ENCODE measurements around the gene PML.
A peak's percentile ranks its signal among the peaks of the same experiment; 100 is the strongest.

Gene PML, protein sequence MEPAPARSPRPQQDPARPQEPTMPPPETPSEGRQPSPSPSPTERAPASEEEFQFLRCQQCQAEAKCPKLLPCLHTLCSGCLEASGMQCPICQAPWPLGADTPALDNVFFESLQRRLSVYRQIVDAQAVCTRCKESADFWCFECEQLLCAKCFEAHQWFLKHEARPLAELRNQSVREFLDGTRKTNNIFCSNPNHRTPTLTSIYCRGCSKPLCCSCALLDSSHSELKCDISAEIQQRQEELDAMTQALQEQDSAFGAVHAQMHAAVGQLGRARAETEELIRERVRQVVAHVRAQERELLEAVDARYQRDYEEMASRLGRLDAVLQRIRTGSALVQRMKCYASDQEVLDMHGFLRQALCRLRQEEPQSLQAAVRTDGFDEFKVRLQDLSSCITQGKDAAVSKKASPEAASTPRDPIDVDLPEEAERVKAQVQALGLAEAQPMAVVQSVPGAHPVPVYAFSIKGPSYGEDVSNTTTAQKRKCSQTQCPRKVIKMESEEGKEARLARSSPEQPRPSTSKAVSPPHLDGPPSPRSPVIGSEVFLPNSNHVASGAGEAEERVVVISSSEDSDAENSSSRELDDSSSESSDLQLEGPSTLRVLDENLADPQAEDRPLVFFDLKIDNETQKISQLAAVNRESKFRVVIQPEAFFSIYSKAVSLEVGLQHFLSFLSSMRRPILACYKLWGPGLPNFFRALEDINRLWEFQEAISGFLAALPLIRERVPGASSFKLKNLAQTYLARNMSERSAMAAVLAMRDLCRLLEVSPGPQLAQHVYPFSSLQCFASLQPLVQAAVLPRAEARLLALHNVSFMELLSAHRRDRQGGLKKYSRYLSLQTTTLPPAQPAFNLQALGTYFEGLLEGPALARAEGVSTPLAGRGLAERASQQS
- 20.8 to 67.8 (median 40.3) reads per million in 9 experiments for total RNA-seq

DNA sequence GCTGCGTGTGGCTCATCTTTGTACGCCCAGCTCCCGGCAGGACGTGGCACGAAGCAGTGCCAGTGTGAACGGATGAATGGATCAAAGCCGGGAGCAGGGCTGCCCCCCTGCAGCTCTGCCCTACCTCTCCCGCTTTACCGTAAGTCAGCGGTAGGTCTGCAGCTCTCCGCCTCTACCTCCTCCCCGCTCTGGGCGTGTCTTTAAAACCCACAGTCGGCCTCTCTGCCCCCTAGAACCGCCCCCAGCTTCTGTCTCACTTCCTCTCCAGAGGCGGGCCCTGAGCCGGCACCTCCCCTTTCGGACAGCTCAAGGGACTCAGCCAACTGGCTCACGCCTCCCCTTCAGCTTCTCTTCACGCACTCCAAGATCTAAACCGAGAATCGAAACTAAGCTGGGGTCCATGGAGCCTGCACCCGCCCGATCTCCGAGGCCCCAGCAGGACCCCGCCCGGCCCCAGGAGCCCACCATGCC, at the start of gene PML:
Gene PML, plus strand, starts transcription at position 304 of the 471 bp plus-strand sequence. Its CDS starts 97 bp downstream, at position 401.
- H3K27ac Mint-ChIP-seq, result peak within 1 kb of the TSS; percentile 93 to 95
- ATAC-seq (replicated peaks), result peak; percentile 79
- peaks cover 49 to 57% of the 10 kb centered on the region in 2 donors for H3K4me1 Mint-ChIP-seq (ENCODE audit: low read depth in 2 of 2)
- peak; percentile 90 to 93 (median 90) for DNase-seq
- H3K36me3 Mint-ChIP-seq (ENCODE audit: insufficient read depth), result peaks cover 18% of the 10 kb centered on the region
- peak within 1 kb of the TSS; percentile 97 for H3K4me3 Mint-ChIP-seq
- no peaks in the 10 kb centered on the region for H3K9me3 Mint-ChIP-seq
- no peaks in the 10 kb centered on the region for H3K27me3 Mint-ChIP-seq

DNA sequence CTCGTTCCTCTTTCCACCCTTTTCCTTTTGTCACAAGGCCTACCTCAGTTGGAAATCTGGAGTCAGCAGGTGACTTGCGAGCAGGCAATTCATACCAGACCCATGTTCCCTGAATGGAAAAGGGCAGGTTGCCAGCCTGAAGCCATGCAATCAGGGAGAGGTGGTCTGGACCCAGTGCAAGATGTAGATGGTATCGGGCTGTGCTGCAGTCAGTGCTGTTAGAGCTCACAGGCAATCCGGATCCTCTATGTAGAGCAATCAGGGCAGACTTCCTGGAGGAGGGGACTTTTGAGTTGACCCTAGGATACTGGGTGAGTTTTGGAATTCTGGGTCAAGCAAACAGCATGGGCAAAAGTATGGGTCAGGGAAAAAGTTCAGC, 49.4 kb upstream of the PML start:
- no peak overlapping the region for H3K4me3 Mint-ChIP-seq

DNA sequence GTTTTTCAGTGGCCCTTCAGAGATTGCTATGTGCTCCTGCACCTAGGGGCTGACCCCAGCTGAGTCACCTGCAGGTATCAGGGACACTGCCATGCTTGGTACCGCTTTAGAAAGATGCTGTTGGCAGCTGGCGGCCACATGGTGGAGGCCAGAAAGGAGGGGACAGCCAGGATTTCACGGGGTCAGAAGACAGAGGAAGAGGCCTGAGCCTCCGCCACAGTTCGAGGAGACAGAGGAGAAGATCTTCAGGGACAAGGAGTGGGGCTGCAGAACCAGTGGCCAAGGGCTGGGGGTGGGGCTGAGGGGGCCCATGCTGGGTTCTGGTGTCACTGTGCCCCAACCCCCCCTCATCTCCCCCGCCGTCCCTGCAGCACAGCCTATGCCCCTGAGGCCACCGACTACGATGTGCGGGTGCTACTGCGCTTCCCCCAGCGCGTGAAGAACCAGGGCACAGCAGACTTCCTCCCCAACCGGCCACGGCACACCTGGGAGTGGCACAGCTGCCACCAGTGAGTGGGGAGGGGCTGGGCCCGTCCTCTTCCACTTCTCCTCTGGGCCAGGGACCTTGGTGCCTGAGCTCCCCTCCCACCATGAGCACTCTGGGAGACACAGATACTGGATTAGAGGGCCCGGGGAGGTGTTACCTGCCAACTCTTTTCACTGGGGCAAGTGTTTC, 48.3 kb upstream of the PML start:
- Mint-ChIP-seq H3K27me3 (no peaks in the 10 kb centered on the region), H3K27ac (no peak overlapping the region), H3K36me3 (ENCODE audit: insufficient read depth) (peaks cover 6% of the 10 kb centered on the region), H3K4me1 (ENCODE audit: low read depth in 2 of 2) (peaks cover 15 to 19% of the 10 kb centered on the region in 2 donors), H3K9me3 (no peaks in the 10 kb centered on the region), H3K4me3 (no peak overlapping the region)
- no peak for DNase-seq
- no peak for ATAC-seq (replicated peaks)

More for the DNA sequence above, 49.4 kb upstream of the PML start:
- H3K9me3 Mint-ChIP-seq, result no peaks in the 10 kb centered on the region
- H3K27me3 Mint-ChIP-seq, result no peaks in the 10 kb centered on the region
- ATAC-seq (replicated peaks), result no peak
- no peak overlapping the region for H3K27ac Mint-ChIP-seq
- peaks cover 13 to 15% of the 10 kb centered on the region in 2 donors for H3K4me1 Mint-ChIP-seq (ENCODE audit: low read depth in 2 of 2)
- peaks cover 4% of the 10 kb centered on the region for H3K36me3 Mint-ChIP-seq (ENCODE audit: insufficient read depth)
- no peak for DNase-seq

DNA sequence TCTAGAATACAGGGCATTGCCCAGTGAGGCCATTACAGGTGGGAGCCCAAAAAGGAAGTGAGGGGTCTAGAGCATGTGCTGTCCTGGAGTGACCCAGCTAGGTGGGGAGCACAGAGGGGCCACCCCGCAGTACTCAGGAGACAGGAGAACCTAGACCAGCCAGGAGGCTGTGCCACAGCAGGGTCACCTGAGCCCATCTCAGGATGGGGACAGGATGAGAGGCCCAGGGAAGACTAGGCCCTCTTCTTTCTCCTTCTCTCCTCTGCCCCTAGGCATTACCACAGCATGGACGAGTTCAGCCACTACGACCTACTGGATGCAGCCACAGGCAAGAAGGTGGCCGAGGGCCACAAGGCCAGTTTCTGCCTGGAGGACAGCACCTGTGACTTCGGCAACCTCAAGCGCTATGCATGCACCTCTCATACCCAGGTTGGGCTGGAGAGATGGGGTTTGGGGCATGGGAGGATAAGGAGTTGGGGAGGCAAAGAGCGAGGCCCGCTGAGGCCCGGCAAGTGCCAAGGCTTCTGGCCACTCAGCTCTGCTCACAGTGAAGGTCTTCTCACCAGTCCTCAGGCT, 47.6 kb upstream of the PML start:
- Mint-ChIP-seq H3K27me3 (no peaks in the 10 kb centered on the region), H3K27ac (no peak overlapping the region), H3K9me3 (no peaks in the 10 kb centered on the region), H3K36me3 (ENCODE audit: insufficient read depth) (peaks cover 7% of the 10 kb centered on the region), H3K4me1 (ENCODE audit: low read depth in 2 of 2) (peaks cover 14 to 19% of the 10 kb centered on the region in 2 donors), H3K4me3 (no peak overlapping the region)
- DNase-seq (no peak), ATAC-seq (replicated peaks) (no peak)

DNA sequence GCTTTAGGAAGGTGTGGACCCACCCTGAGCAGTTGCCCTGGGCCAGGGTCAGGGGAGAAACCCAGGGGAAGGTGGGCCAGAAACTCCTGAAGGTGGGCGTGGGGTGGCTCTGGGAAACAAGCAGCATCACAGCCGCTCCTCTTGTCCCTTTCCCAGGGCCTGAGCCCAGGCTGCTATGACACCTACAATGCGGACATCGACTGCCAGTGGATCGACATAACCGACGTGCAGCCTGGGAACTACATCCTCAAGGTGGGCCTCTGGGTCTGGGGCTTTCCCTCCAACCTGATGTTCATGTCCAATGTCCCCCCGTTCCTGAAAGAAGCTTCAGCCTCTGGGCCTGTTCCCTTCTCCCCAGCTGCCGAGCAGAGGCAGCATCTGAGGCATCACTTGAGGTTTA, 46.9 kb upstream of the PML start:
- no peak for ATAC-seq (replicated peaks)
- H3K27me3 Mint-ChIP-seq, result no peaks in the 10 kb centered on the region
- no peak for DNase-seq
- H3K27ac Mint-ChIP-seq, result no peak overlapping the region
- H3K9me3 Mint-ChIP-seq, result no peaks in the 10 kb centered on the region
- peaks cover 7% of the 10 kb centered on the region for H3K36me3 Mint-ChIP-seq (ENCODE audit: insufficient read depth)
- peaks cover 6 to 12% of the 10 kb centered on the region in 2 donors for H3K4me1 Mint-ChIP-seq (ENCODE audit: low read depth in 2 of 2)
- H3K4me3 Mint-ChIP-seq, result no peak overlapping the region

DNA sequence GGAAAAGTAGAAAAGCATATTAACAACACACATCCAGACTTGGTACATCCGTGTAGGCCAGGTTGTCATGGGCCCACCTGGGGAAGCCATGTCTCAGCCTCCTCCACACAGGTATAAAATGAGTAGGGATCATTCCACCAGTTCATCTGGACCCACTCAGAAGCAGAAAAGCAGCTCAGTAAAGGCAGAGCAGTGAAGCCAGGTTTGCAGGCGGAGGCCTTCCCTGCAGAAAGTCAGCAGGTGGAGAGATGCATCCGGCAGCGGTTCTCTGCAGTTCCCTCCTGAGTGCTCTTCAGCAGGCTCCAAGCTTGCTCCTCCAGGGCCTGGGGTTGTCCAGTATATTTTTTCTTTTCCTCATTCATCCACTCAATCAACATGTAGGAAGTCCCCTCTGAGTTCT, 46.1 kb upstream of the PML start:
- DNase-seq (no peak), ATAC-seq (replicated peaks) (no peak)
- no peak overlapping the region for H3K27ac Mint-ChIP-seq
- peaks cover 7% of the 10 kb centered on the region for H3K36me3 Mint-ChIP-seq (ENCODE audit: insufficient read depth)
- H3K27me3 Mint-ChIP-seq, result no peaks in the 10 kb centered on the region
- H3K4me3 Mint-ChIP-seq, result no peak overlapping the region
- no peaks in the 10 kb centered on the region for H3K9me3 Mint-ChIP-seq
- H3K4me1 Mint-ChIP-seq (ENCODE audit: low read depth in 2 of 2), result peaks cover 3 to 11% of the 10 kb centered on the region in 2 donors

DNA sequence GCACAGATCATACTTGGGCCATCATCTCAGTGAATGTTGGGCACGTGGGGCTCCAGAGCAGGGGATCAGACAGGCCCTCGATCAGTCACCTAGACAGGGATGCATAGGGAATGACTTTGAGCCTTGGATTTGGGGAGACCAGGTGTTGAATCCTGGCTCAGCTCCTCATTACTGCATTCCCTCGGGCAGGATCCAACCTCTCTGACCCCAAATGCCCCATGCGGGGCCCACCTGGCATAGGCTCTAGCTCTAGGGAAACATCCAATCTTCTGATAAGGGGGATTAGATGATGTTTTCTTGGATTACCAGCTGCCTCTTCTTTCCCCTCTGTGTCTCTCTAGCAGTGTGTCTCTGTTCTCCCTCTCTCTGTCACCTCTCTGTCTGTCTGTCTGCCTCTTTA, 45.5 kb upstream of the PML start:
- DNase-seq (no peak), ATAC-seq (replicated peaks) (no peak)
- Mint-ChIP-seq H3K36me3 (ENCODE audit: insufficient read depth) (peaks cover 7% of the 10 kb centered on the region), H3K4me3 (no peak overlapping the region), H3K4me1 (ENCODE audit: low read depth in 2 of 2) (peaks cover 3 to 11% of the 10 kb centered on the region in 2 donors), H3K27ac (no peak overlapping the region), H3K9me3 (no peaks in the 10 kb centered on the region), H3K27me3 (no peaks in the 10 kb centered on the region)

DNA sequence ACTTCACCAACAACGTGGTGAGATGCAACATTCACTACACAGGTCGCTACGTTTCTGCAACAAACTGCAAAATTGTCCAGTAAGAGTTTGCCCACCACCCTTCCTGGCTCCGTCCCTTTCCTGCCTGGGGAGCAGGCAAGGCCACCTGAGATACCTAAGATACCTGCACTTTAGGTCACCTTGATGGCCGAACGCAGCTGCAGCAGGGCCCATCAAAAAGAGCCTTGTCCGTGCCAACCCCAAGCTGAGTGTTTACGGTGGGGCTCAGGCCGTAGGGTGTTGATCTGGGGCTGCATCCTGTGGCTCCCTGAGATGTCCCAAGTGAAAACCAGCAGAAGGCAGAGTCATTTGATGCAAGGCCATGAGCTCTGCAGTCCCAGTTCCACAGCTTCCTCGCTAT, 45.0 kb upstream of the PML start:
- Mint-ChIP-seq H3K4me3 (no peak overlapping the region), H3K27me3 (no peaks in the 10 kb centered on the region), H3K4me1 (ENCODE audit: low read depth in 2 of 2) (peaks cover 3 to 11% of the 10 kb centered on the region in 2 donors), H3K9me3 (no peaks in the 10 kb centered on the region), H3K27ac (no peak overlapping the region), H3K36me3 (ENCODE audit: insufficient read depth) (peaks cover 7% of the 10 kb centered on the region)
- no peak for DNase-seq
- ATAC-seq (replicated peaks), result no peak

DNA sequence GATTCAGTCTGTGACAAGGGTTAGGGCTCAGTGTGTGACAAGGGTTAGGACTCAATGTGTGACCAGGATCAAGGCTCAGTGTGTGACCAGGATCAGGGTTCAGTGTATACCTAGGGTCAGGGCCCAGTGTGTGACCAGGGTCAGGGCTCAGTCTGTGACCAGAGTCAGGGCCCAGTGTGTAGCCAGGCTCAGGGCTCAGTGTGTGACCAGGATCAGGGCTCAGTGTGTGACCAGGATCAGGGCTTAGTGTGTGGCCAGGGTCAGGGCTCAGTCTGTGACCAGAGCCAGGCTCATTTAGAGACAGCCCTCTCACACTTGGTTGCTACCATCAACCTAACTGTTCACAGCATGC, 44.1 kb upstream of the PML start:
- Mint-ChIP-seq H3K27ac (peak overlapping the region; percentile 53 to 84), H3K36me3 (ENCODE audit: insufficient read depth) (peaks cover 7% of the 10 kb centered on the region), H3K27me3 (no peaks in the 10 kb centered on the region), H3K4me1 (ENCODE audit: low read depth in 2 of 2) (peaks cover 3 to 11% of the 10 kb centered on the region in 2 donors), H3K4me3 (no peak overlapping the region), H3K9me3 (no peaks in the 10 kb centered on the region)
- DNase-seq, result no peak
- no peak for ATAC-seq (replicated peaks)

DNA sequence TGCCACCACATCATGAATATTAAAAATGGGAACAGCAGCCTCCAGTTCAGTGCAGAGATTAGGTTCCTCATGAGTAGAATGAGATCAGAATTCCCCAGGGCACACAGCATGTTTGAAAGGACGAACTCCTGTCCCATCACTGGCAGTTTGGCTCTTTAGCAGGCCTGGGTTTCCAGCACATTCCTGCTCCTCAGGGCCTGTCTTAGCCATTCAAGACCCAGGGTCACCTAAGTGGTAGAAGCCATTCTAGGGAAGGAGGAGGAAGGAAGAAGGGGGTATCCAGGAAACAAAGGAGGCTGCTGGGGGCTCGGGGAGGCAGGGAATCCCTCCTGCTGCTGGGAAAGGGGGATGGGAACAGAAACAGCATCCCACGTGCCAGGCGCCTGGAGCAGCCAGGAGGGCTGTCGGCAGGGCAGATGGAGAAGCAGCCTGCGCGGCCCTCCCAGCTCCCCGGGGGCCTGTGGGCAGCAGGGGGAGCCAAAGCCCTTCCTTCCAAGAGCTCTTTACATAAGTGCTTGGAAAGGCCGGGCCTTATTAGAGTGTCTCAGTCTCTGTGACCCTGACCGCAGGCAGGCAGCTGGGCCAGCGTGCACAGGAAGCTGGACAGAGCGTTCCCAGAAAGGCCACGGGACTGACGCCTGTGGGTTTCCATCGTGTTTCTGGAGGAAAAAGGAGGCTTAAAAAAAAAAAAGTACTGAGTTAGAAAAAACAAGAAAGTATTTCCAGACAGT, 43.5 kb upstream of the PML start:
- peaks cover 7% of the 10 kb centered on the region for H3K36me3 Mint-ChIP-seq (ENCODE audit: insufficient read depth)
- peak overlapping the region; percentile 53 to 84 for H3K27ac Mint-ChIP-seq
- H3K9me3 Mint-ChIP-seq, result no peaks in the 10 kb centered on the region
- no peaks in the 10 kb centered on the region for H3K27me3 Mint-ChIP-seq
- H3K4me3 Mint-ChIP-seq, result no peak overlapping the region
- ATAC-seq (replicated peaks) (peak; percentile 95), DNase-seq (peak; percentile 58 to 64 (median 63))
- peaks cover 3 to 11% of the 10 kb centered on the region in 2 donors for H3K4me1 Mint-ChIP-seq (ENCODE audit: low read depth in 2 of 2)

DNA sequence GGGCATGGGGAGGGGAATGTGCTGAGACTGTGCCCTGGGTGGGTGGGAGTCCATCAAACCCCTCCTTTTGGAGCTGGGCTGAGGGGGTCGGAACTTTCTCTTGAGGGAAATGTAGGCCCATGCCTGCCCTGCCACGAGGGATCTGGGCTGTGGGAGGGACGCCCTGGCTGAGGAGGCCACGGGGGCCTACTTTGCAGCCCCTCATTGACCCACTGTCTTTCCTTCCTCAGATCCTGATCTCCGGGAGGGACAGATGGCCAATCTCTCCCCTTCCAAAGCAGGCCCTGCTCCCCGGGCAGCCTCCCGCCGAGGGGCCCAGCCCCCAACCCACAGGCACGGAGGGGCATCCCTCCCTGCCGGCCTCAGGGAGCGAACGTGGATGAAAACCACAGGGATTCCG, 42.9 kb upstream of the PML start:
- no peak overlapping the region for H3K4me3 Mint-ChIP-seq
- ATAC-seq (replicated peaks) (no peak), DNase-seq (no peak)
- no peaks in the 10 kb centered on the region for H3K27me3 Mint-ChIP-seq
- H3K4me1 Mint-ChIP-seq (ENCODE audit: low read depth in 2 of 2), result peaks cover 3 to 9% of the 10 kb centered on the region in 2 donors
- H3K27ac Mint-ChIP-seq, result no peak overlapping the region
- peaks cover 7% of the 10 kb centered on the region for H3K36me3 Mint-ChIP-seq (ENCODE audit: insufficient read depth)
- H3K9me3 Mint-ChIP-seq, result no peaks in the 10 kb centered on the region

DNA sequence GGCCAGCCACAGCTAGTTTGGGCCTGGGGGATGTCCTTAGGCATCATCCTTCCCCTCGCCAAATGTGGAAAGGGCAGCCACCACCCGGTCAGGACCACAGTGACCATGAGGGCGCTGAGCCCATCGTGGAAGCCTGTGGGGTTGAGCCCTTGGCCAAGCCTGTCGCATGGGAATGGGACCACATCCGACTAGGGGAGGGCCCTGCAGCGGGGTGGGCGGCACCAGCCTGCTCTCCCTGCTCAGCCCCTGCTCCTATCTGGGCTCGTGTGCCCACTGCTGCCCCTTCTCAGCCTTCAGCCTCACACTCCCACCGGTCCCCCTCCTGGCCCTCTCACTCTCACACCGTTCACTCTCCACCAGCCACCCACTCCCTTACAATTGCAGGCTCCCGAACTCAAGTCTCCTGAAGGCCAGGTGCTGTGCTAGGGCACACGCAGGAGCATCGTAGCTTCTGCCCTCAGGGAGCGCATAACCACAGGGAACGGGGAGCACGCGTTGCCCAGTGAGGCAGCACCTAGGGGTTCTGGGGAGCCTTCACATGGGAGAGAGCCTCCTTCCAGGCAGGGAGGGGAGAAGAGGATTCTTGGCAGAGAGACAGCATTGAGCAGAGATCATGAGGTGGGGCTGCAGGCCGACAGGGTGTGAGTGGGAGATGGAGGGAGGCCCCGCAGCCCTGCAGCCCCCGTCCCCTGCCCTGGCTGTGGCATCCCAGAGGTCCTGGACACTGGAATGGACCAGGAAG, 42.2 kb upstream of the PML start:
- H3K9me3 Mint-ChIP-seq, result no peaks in the 10 kb centered on the region
- ATAC-seq (replicated peaks) (no peak), DNase-seq (no peak)
- peaks cover 3 to 10% of the 10 kb centered on the region in 2 donors for H3K4me1 Mint-ChIP-seq (ENCODE audit: low read depth in 2 of 2)
- peak overlapping the region in 1 of 2 donors; percentile 49 for H3K27ac Mint-ChIP-seq
- no peak overlapping the region for H3K4me3 Mint-ChIP-seq
- H3K27me3 Mint-ChIP-seq, result no peaks in the 10 kb centered on the region
- peaks cover 7% of the 10 kb centered on the region for H3K36me3 Mint-ChIP-seq (ENCODE audit: insufficient read depth)
